Neural cell (in vitro differentiated cells): Measurements from ENCODE around the gene MIOS.

Source experiments
- CTCF ChIP-seq: fragments of 450-650 bp; IDR thresholded peaks from 2 replicates; pipeline ENCODE4 v1.5.1; 2014; ENCODE audit warnings: antibody characterized with exemption, mild to moderate bottlenecking, moderate library complexity; ENCODE audit not compliant: poor library complexity, severe bottlenecking
- EZH2 ChIP-seq: fragments of 200-600, 300-800 bp; shearing (Covaris generic), sonication (generic); IDR thresholded peaks from 2 replicates; pipeline ENCODE4 v1.6.1; 2014; ENCODE audit warnings: antibody characterized with exemption, low read length, borderline replicate concordance, mild to moderate bottlenecking; ENCODE audit not compliant: insufficient read depth, poor library complexity, severe bottlenecking
- MXI1 ChIP-seq: fragments of 450-650 bp; conservative IDR thresholded peaks from 2 replicates; pipeline ENCODE4 v1.6.1; 2014; ENCODE audit warnings: antibody characterized with exemption, mild to moderate bottlenecking; ENCODE audit not compliant: poor library complexity, severe bottlenecking
- POLR2AphosphoS5 ChIP-seq: IDR thresholded peaks from 2 replicates; pipeline ENCODE4 v1.6.1; 2012
- REST ChIP-seq: IDR thresholded peaks from 2 replicates; pipeline ENCODE4 v1.6.1; 2012; ENCODE audit warnings: borderline replicate concordance
- SMC3 ChIP-seq: fragments of 450-650 bp; conservative IDR thresholded peaks from 2 replicates; pipeline ENCODE4 v1.6.1; 2014; ENCODE audit warnings: antibody characterized with exemption, mild to moderate bottlenecking, moderate library complexity; ENCODE audit not compliant: poor library complexity
- TAF1 ChIP-seq: IDR thresholded peaks from 2 replicates; pipeline ENCODE4 v1.6.1; 2012; ENCODE audit warnings: low read depth

GRCh38 chr7:7524121-7524520 is 42.6 kb upstream of the MIOS start:
- no peak for TF ChIP-seq CTCF
- no peak for TF ChIP-seq EZH2
- no peak for TF ChIP-seq TAF1
- no peak for TF ChIP-seq SMC3
- TF ChIP-seq POLR2AphosphoS5: no peak
- TF ChIP-seq REST: no peak
- TF ChIP-seq MXI1: no peak
